ENCODE measurements around the gene LBHD2.

The LBHD2 gene

DNA sequence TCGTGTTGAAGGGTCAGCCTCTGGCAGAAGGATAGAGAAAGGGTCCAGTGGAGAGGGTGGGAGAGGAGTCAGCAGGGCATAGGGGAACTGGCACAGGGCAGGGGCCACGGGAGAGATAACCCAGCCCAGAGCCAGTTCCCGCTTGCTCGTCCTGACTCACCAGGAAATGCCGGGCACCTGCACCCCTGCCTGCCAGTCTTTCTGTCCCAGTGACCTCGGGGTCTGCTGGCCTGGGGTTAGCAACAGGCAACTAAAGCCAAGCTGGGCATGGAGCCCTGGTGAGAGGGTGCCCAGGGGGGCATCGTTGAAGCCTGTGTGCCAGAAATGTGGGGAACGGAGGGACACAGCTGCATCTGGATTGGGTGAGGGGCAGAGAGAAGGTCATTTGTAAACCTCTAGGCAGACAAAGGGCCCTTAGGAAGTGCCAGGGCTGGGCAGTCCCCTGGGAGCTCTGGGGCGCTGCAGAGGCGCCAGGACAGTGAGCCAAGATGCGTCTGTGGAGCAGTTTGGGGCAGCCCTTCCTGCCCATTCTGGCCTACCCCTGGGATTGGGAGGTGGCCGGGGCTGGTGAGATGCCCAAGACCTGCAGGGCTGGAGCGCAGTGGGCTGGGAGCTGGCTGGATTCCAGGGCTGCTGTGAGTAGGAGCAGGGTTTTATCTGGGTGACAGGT, 44.8 kb downstream of the LBHD2 start:
- Histone ChIP-seq H3K9me3 (ENCODE audit: low read depth, low read length) (no peaks in the 10 kb centered on the region), H3K36me3 (ENCODE audit: insufficient read depth, low read length) (no peaks in the 10 kb centered on the region), H3K4me3 (no peak overlapping the region), H3K9ac (ENCODE audit: insufficient read length) (no peak overlapping the region), H3K27ac (no peak overlapping the region)
- no peak for TF ChIP-seq EZH2 (IDR thresholded peaks at IDR 0.05)
- TF ChIP-seq POLR2AphosphoS5 (IDR thresholded peaks at IDR 0.05; ENCODE audit: borderline replicate concordance, low read depth, low read length): no peak
- TF ChIP-seq FOXP2 (optimal IDR thresholded peaks at IDR 0.05; ENCODE audit: control extremely low read depth, extremely low read length, insufficient read depth): no peak
- no peak for DNase-seq (ENCODE audit: low read depth, low spot score)

DNA sequence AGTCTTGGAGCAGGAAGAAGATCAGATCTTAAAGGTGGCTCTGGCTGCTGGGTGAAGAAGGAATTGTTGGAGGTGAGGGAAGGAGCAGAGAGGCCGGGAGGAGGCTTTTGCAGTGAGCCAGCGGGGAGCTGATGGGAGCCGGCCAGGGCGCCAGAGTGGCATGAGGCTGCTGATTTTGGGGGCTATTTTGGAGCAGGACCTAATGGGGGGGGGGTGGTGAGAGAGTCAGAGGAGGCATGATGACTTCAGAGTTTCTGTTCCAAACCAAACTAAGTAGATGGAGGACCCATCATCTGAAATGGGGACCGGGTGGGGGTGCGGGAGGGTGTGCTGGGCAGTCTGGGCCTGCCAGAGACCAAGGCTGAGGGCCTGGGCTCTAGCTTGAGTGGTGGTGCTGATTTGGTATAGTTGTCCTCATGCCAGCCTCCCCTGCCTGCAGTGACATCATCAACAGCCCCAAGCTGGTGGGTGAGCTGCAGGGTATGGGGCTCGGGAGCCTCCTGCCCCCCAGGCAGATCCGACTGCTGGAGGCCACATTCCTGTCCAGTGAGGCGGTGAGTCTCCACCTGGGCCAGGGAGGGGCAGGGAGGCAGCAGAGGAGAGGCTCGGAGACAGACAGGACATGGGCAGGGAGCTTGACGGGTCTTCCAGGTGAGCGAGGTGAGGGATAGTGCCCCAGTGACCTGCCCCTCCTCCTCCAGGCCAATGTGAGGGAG, 45.4 kb downstream of the LBHD2 start:
- no peak overlapping the region for H3K27ac ChIP-seq
- DNase-seq (ENCODE audit: low read depth, low spot score): no peak
- H3K9ac ChIP-seq (ENCODE audit: insufficient read length): no peak overlapping the region
- TF ChIP-seq EZH2 (IDR thresholded peaks at IDR 0.05) (no peak), POLR2AphosphoS5 (IDR thresholded peaks at IDR 0.05; ENCODE audit: borderline replicate concordance, low read depth, low read length) (no peak), FOXP2 (optimal IDR thresholded peaks at IDR 0.05; ENCODE audit: control extremely low read depth, extremely low read length, insufficient read depth) (no peak)
- no peaks in the 10 kb centered on the region for H3K9me3 ChIP-seq (ENCODE audit: low read depth, low read length)
- H3K4me3 ChIP-seq: no peak overlapping the region
- H3K36me3 ChIP-seq (ENCODE audit: insufficient read depth, low read length): no peaks in the 10 kb centered on the region

GRCh38 chr14:103130017-103130764, 46.2 kb downstream of the LBHD2 start:
- no peak overlapping the region for H3K9ac ChIP-seq (ENCODE audit: insufficient read length)
- DNase-seq (ENCODE audit: low read depth, low spot score): no peak
- no peaks in the 10 kb centered on the region for H3K36me3 ChIP-seq (ENCODE audit: insufficient read depth, low read length)

DNA sequence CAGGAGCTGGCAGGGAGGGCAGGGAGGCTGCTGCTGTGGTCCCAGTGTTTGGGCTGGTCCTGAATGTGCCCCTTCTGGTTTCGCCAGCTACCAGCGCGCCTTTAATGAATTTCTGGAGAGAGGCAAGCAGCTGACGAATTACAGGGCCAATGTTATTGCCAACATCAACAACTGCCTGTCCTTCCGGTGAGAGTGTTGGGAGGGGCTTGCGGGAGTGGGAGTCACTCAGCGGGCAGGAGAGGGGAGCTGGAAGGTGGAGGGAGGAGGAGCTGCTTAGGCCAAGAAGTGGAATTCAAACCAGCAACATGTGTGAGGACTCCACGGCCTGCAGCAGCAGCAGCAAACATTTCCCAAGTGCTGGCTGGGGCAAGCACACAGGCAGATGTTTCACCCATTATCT, 47.0 kb downstream of the LBHD2 start:
- H3K4me3 ChIP-seq: no peak overlapping the region
- H3K9me3 ChIP-seq (ENCODE audit: low read depth, low read length): no peaks in the 10 kb centered on the region
- TF ChIP-seq POLR2AphosphoS5 (IDR thresholded peaks at IDR 0.05; ENCODE audit: borderline replicate concordance, low read depth, low read length) (no peak), EZH2 (IDR thresholded peaks at IDR 0.05) (no peak), FOXP2 (optimal IDR thresholded peaks at IDR 0.05; ENCODE audit: control extremely low read depth, extremely low read length, insufficient read depth) (no peak)
- no peak overlapping the region for H3K9ac ChIP-seq (ENCODE audit: insufficient read length)
- H3K36me3 ChIP-seq (ENCODE audit: insufficient read depth, low read length): no peaks in the 10 kb centered on the region
- no peak for DNase-seq (ENCODE audit: low read depth, low spot score)
- H3K27ac ChIP-seq: no peak overlapping the region

More at GRCh38 chr14:103130017-103130764, 46.2 kb downstream of the LBHD2 start:
- no peak overlapping the region for H3K27ac ChIP-seq
- no peaks in the 10 kb centered on the region for H3K9me3 ChIP-seq (ENCODE audit: low read depth, low read length)
- TF ChIP-seq POLR2AphosphoS5 (IDR thresholded peaks at IDR 0.05; ENCODE audit: borderline replicate concordance, low read depth, low read length) (no peak), FOXP2 (optimal IDR thresholded peaks at IDR 0.05; ENCODE audit: control extremely low read depth, extremely low read length, insufficient read depth) (no peak), EZH2 (IDR thresholded peaks at IDR 0.05) (no peak)
- no peak overlapping the region for H3K4me3 ChIP-seq

DNA sequence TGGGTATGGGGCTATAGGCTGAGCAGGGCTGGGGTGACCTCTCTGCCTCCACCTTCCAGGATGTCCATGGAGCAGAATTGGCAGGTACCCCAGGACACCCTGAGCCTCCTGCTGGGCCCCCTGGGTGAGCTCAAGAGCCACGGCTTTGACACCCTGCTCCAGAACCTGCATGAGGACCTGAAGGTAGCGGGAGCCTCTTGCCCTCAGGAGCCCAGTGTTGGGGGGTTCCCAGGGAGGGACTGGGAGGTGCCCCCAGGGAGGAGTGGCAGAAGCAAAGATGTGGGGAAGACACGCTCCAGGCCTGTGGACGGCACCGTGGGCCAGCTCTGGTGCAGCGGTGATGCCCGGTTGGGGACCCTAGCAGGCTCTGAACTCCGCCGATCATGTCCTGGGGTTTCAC, 47.6 kb downstream of the LBHD2 start:
- Histone ChIP-seq H3K27ac (no peak overlapping the region), H3K4me3 (no peak overlapping the region), H3K36me3 (ENCODE audit: insufficient read depth, low read length) (no peaks in the 10 kb centered on the region), H3K9ac (ENCODE audit: insufficient read length) (no peak overlapping the region), H3K9me3 (ENCODE audit: low read depth, low read length) (no peaks in the 10 kb centered on the region)
- TF ChIP-seq FOXP2 (optimal IDR thresholded peaks at IDR 0.05; ENCODE audit: control extremely low read depth, extremely low read length, insufficient read depth) (no peak), EZH2 (IDR thresholded peaks at IDR 0.05) (no peak), POLR2AphosphoS5 (IDR thresholded peaks at IDR 0.05; ENCODE audit: borderline replicate concordance, low read depth, low read length) (no peak)
- DNase-seq (ENCODE audit: low read depth, low spot score): no peak

GRCh38 chr14:103132381-103133209, 48.6 kb downstream of the LBHD2 start:
- TF ChIP-seq FOXP2 (optimal IDR thresholded peaks at IDR 0.05; ENCODE audit: control extremely low read depth, extremely low read length, insufficient read depth) (peak; percentile 81), EZH2 (IDR thresholded peaks at IDR 0.05) (no peak)

DNA sequence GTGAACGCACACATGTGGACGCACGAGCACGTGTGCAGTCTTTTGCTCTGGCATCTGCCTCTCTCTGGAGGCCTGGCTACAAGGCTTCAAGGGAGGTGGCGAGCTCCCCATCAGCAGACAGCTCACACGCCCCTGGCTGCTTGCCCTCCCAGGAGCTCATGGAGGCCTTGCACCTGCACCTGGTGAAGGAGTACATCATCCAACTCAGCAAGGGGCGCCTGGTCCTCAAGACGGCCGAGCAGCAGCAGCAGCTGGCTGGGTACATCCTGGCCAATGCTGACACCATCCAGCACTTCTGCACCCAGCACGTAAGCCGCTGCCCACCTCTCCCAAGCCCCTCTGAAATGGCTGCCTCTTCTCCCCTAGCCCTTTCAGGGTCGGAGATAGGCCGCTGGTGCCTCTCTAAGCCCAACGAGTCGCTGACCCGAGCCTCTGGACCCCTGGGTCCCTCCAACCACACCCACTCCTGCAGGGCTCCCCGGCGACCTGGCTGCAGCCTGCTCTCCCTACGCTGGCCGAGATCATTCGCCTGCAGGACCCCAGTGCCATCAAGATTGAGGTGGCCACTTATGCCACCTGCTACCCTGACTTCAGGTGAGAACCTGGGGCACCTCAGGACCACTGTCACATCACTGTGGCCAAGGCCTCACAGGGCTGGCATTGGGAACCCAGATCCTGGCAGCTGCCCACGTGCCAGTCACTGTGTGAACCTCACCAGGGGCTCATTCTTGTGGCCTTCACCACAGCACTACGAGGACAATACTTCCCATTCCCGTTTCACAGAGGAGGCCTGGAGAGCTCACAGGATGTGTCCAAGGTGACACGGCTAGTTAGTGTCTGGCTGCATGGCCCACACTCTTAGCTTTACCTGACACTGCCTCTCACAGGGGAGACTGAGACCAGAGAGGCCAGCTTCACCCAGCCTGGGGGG, 49.5 kb downstream of the LBHD2 start:
- no peak for DNase-seq (ENCODE audit: low read depth, low spot score)
- H3K36me3 ChIP-seq (ENCODE audit: insufficient read depth, low read length): no peaks in the 10 kb centered on the region
- TF ChIP-seq FOXP2 (optimal IDR thresholded peaks at IDR 0.05; ENCODE audit: control extremely low read depth, extremely low read length, insufficient read depth): no peak
- TF ChIP-seq POLR2AphosphoS5 (IDR thresholded peaks at IDR 0.05; ENCODE audit: borderline replicate concordance, low read depth, low read length): no peak
- TF ChIP-seq EZH2 (IDR thresholded peaks at IDR 0.05): no peak

More at GRCh38 chr14:103132381-103133209, 48.6 kb downstream of the LBHD2 start:
- DNase-seq (ENCODE audit: low read depth, low spot score): peak; percentile 10
- Histone ChIP-seq H3K36me3 (ENCODE audit: insufficient read depth, low read length) (no peaks in the 10 kb centered on the region), H3K4me3 (no peak overlapping the region; the same call in 1 of the 2 replicates), H3K27ac (no peak overlapping the region), H3K9me3 (ENCODE audit: low read depth, low read length) (no peaks in the 10 kb centered on the region), H3K9ac (ENCODE audit: insufficient read length) (no peak overlapping the region)

More for the DNA sequence above, 49.5 kb downstream of the LBHD2 start:
- Histone ChIP-seq H3K9ac (ENCODE audit: insufficient read length) (no peak overlapping the region), H3K4me3 (no peak overlapping the region), H3K27ac (no peak overlapping the region), H3K9me3 (ENCODE audit: low read depth, low read length) (no peaks in the 10 kb centered on the region)
